GM18505 (cell line): ENCODE data around the gene TBC1D25.

ENCODE experiments used
- ATAC-seq: cut with Tn5 transposase; IDR thresholded peaks from one replicate; pipeline ENCODE4 v1.9.1; 2021; ENCODE audit not compliant: unreplicated experiment
- POLR2A ChIP-seq: IDR thresholded peaks from 4 replicates; pipeline ENCODE4 v1.6.1; 2011; ENCODE audit warnings: borderline replicate concordance; ENCODE audit not compliant: insufficient read depth, insufficient read length; ENCODE audit errors: extremely low read depth

The TBC1D25 gene

DNA sequence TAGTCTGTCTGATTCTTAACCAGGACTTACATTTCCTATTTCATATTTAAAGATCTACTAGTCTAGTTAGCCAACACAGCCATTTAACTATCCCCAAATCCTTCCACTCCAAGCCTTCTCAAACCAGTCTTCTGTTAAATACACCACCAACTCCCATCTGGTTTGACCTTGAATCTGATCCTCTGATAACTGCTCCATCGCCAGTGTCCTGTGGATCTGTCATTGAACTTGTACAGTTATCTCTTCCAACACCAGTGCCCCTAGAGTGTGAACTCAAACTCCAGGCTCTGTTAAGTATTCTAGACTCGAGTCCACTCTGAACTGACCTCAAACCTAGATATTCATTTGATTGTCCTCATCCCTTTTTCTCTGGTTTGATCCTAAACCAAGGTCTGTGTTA, 72.2 kb downstream of the TBC1D25 start:
- ATAC-seq, result no peak
- TF ChIP-seq POLR2A, result no peak
